ENCODE data around the gene PNMA6F.

GRCh38 chrX:153317996-153318722 lies 3.4 kb downstream of the PNMA6F start:
- TF ChIP-seq, protein P1, sequence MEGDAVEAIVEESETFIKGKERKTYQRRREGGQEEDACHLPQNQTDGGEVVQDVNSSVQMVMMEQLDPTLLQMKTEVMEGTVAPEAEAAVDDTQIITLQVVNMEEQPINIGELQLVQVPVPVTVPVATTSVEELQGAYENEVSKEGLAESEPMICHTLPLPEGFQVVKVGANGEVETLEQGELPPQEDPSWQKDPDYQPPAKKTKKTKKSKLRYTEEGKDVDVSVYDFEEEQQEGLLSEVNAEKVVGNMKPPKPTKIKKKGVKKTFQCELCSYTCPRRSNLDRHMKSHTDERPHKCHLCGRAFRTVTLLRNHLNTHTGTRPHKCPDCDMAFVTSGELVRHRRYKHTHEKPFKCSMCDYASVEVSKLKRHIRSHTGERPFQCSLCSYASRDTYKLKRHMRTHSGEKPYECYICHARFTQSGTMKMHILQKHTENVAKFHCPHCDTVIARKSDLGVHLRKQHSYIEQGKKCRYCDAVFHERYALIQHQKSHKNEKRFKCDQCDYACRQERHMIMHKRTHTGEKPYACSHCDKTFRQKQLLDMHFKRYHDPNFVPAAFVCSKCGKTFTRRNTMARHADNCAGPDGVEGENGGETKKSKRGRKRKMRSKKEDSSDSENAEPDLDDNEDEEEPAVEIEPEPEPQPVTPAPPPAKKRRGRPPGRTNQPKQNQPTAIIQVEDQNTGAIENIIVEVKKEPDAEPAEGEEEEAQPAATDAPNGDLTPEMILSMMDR (IDR thresholded peaks at IDR 0.05; ENCODE audit: insufficient read depth, low read depth, low read length), result no peak
- no peak for TF ChIP-seq EZH2 (IDR thresholded peaks at IDR 0.05; ENCODE audit: insufficient read depth, low read length)

Measured in astrocyte (in vitro differentiated cells and primary cell).